Measurements from ENCODE around the gene TRIM32. TPM values are rescaled to one million over a fixed set of nuclear protein-coding genes. Genes with fewer than 3 reads are reported as not detected.

TRIM32 gene
- total RNA-seq, 4 donors from 2014 or later, result 12.4 to 35.7 (median 25.4) TPM

GRCh38 chr9:116720111-116720510 lies 33.0 kb downstream of the TRIM32 start:
- Histone ChIP-seq H3K4me1 (no peaks in the 10 kb centered on the region), H3K27me3 (no peaks in the 10 kb centered on the region), H3K9me3 (no peaks in the 10 kb centered on the region), H3K36me3 (no peaks in the 10 kb centered on the region), H3K27ac (no peak overlapping the region), H3K4me3 (no peak overlapping the region)
- DNase-seq, result no peak
- TF ChIP-seq CTCF (IDR thresholded peaks at IDR 0.05) (no peak), POLR2A (IDR thresholded peaks at IDR 0.05) (no peak)

- DNase-seq, result no peak
- H3K27me3 ChIP-seq, result no peaks in the 10 kb centered on the region
- no peaks in the 10 kb centered on the region for H3K36me3 ChIP-seq
- no peak overlapping the region for H3K27ac ChIP-seq
- no peaks in the 10 kb centered on the region for H3K4me1 ChIP-seq
- TF ChIP-seq CTCF (IDR thresholded peaks at IDR 0.05) (no peak), POLR2A (IDR thresholded peaks at IDR 0.05) (no peak)
- H3K4me3 ChIP-seq, result no peak overlapping the region
- no peaks in the 10 kb centered on the region for H3K9me3 ChIP-seq
Measured at GRCh38 chr9:116721411-116721810, 34.3 kb downstream of the TRIM32 start.

- H3K4me3 ChIP-seq, result no peak overlapping the region
- H3K9me3 ChIP-seq, result no peaks in the 10 kb centered on the region
- no peaks in the 10 kb centered on the region for H3K27me3 ChIP-seq
- H3K36me3 ChIP-seq, result no peaks in the 10 kb centered on the region
- no peaks in the 10 kb centered on the region for H3K4me1 ChIP-seq
- DNase-seq, result no peak
- H3K27ac ChIP-seq, result no peak overlapping the region
- TF ChIP-seq CTCF (IDR thresholded peaks at IDR 0.05) (no peak), POLR2A (IDR thresholded peaks at IDR 0.05) (no peak)
Measured at GRCh38 chr9:116721944-116722343, 34.8 kb downstream of the TRIM32 start.

GRCh38 chr9:116724123-116724522 lies 37.0 kb downstream of the TRIM32 start:
- no peaks in the 10 kb centered on the region for H3K9me3 ChIP-seq
- no peak for TF ChIP-seq POLR2A (IDR thresholded peaks at IDR 0.05)
- TF ChIP-seq CTCF (IDR thresholded peaks at IDR 0.05), result no peak

GRCh38 chr9:116726602-116727001 lies 39.5 kb downstream of the TRIM32 start:
- H3K9me3 ChIP-seq, result no peaks in the 10 kb centered on the region
- H3K4me1 ChIP-seq, result no peaks in the 10 kb centered on the region
- H3K27ac ChIP-seq, result no peak overlapping the region
- no peak for DNase-seq
- H3K27me3 ChIP-seq, result no peaks in the 10 kb centered on the region
- no peak overlapping the region for H3K4me3 ChIP-seq
- no peaks in the 10 kb centered on the region for H3K36me3 ChIP-seq
- TF ChIP-seq POLR2A (IDR thresholded peaks at IDR 0.05) (no peak), CTCF (IDR thresholded peaks at IDR 0.05) (no peak)

More at GRCh38 chr9:116724123-116724522, 37.0 kb downstream of the TRIM32 start:
- no peak overlapping the region for H3K4me3 ChIP-seq
- no peaks in the 10 kb centered on the region for H3K27me3 ChIP-seq
- H3K27ac ChIP-seq, result no peak overlapping the region
- no peak for DNase-seq
- H3K4me1 ChIP-seq, result no peaks in the 10 kb centered on the region
- H3K36me3 ChIP-seq, result no peaks in the 10 kb centered on the region

Measured in Peyer's patch (tissue), 4 donors.